Bone marrow (tissue), 2 donors: ENCODE measurements around the gene BPIFB4.
"Not testable (repeated sequence)": the region's sequence is repeated elsewhere in the genome, so short reads cannot be mapped to it uniquely, and the experiment has no call there.

Experiments
- DNase-seq, 2 donors: peaks; one replicate each; lab custom pipeline; 2025; lab: John Stamatoyannopoulos, UW

The BPIFB4 gene

GRCh38 chr20:33086052-33086722 lies 6.7 kb downstream of the BPIFB4 start:
- DNase-seq: no peak

DNA sequence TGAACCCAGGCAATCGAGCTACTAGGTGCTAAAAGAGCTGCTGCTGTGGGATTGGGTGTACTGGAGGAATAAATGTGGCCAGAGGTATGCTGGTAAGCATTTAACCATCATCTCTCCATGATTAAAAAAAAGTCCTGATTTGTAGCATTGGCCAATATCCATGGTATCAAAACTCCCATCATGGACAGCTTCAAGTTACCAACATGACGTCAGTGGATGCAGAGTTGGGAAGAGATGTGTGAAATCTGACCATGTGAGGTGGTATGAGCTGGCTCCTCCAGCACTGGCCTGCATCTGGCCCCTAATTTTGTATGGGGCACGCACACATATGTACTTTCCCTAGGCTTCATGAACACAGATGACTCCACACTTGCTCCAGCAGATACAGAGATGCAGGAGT lies 11.7 kb downstream of the BPIFB4 start:
- no peak for DNase-seq

GRCh38 chr20:33091693-33092092 lies 12.2 kb downstream of the BPIFB4 start:
- DNase-seq: no peak

- DNase-seq: no peak
These were observed 12.9 kb downstream of the BPIFB4 start for GRCh38 chr20:33092361-33092760.

- DNase-seq: no peak
These were observed 13.6 kb downstream of the BPIFB4 start for GRCh38 chr20:33093074-33093473.

DNA sequence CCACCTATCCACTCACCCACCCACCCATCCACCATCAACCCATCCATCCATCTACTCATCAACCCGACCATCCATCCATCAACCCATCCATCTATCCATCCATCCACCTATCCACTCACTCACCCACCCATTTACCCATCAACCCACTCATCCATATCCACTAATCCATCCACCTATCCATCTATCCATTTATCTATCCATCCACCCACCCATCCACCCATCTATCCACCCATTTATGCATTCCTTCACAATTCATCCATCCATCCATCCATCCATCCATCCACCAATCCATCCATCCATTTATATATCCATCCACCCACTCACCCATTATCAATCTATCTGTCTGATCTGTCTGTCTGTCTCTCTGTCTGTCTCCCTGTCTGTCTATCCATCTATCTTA lies 14.1 kb downstream of the BPIFB4 start:
- no peak for DNase-seq

DNA sequence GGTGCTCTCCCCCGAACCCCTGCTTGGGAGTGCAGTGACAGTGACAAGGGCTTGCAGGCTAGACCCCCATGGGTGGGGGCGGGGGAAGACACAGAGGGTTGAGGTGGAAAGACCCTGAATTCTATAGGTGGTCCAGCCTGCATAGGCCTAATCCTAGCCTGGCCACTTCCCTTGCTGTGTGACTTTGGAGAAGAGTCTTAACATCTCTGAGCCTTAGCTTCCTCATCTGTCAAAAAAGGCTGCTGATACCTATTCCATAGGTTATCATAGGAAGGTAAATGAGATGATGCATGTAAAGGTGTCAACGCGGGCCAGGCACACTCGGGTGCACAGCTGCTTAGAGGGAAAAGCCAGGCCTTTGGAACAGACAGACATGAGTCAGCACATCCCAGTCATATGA lies 15.8 kb downstream of the BPIFB4 start:
- no peak for DNase-seq

DNA sequence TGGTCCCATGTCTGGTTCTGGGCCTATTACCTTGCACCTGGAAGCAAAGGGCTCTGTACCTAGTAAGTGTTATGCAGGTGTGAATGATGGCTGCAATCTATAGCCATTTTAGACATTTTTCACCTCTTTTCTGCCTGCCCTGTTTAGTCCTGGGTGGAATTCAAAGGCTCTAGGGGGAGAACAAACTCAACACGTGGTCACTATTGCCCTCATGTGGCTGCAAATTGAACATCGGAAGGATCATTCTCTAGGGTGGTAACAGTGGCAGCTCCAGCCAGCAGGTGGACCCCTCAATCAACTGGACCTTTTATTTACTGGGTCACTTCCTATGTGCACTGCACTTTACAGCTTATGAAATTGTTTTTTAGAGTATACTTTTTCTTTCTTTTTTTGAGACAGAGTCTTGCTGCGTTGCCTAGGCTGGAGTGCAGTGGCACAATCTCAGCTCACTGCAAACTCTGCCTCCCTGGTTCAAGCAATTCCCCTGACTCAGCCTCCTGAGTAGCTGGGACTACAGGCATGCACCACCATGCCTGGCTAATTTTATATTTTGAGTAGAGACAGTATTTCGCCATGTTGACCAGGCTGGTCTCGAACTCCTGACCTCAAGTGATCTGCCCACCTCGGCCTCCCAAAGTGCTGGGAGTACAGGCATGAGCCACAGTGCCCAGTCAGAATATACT lies 16.6 kb downstream of the BPIFB4 start:
- DNase-seq: peak in 1 of 2 donors; percentile 17

GRCh38 chr20:33097001-33097400 lies 17.6 kb downstream of the BPIFB4 start:
- DNase-seq: no peak

DNA sequence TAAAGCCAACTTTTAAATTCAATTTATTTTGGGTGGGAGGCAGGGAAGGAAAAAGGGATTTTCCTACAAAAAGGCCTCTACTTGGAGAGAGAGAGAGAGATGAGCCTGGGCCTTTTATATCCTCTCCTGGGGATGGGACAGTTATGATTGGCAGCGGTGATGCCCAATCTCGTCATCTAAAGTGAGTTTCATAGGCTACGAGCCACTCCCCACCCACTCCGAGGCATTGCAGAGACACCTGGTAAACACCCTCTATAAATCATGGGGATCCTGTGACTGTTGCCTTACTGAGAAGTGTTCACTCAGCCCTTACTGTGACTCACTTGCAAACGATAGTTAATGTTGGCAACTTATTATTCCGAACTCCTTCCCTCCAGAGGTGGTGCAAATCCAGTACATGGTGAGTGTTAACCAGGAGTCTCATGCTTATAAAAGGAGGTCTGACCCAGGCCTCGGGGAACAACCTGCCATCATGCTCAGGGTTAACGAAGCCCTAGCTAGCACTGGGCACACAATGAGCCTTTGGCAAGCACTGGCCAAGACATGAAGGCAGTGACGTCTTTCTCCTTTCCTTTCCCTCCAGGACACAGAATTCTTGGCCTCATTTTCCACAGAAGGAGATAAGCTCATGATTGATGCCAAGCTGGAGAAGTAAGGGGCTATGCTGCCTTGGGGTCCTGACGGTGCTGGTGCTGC lies 20.5 kb downstream of the BPIFB4 start:
- no peak for DNase-seq

DNA sequence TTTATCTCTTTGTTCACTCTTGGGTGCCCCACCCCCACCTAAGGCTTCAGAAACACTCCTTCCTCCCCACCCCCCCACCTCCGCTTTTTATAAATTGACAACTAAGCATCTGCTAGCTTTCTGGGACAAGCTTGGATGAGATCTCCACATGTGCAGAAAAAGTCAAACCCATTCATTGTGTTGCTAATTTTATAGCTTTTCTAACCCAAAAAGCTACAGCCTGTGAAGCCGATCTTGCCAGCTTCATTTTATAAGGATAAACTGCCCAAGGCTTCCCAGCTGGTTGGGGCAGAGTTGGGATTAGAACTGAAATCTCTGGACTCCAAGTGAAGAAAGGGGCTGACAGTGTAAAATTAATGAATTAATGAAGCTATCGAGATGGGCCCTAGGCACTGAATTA lies 24.1 kb downstream of the BPIFB4 start:
- no peak for DNase-seq

DNA sequence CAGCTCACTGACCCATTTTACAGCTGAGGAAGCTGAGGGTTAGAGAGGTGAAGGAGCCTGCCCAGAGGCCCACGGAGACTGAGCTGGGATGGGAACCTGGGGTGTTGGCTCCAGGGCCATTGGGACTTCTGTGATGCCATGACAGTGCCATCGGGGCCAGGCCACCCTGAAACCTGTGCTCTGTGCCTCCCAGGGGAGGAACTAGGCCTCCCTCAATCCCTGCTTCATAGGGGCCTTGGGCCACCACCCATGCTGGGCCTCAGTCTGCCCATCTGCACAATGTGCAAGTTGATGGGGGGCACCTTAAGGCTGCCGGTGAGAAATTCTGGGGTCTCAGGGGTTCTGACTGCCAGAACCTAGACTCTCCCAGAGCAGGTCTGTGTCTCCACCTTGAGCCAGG lies 24.9 kb downstream of the BPIFB4 start:
- DNase-seq: no peak

DNA sequence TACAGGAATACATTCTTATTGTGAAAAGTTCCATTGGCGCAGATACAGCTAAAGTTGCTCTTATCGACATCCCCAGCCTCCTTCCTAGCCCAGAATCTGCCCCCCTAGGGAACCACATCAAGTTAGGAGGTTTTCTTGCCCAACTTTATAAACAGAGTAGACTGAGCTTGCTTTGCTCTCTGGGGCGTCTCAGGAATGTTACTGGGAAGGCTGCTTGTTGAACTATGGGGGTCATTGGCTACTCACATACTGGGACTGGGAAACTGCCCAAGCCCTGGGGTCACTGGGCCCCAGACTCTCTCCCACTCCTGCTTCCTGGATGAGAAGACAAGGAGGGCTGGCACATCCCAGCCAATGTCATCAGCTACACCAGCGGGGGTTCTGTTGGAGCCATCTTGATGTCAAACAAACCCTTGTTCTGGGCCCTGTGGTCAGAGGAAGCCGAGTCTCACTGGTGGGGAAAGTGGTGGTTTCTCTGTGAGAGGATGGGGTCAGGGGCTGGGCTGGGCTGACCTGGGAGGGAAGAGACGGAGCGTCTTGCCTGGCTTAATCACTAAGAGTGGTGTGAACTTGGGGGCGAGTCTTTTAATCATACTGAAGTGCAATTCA lies 26.0 kb downstream of the BPIFB4 start:
- no peak for DNase-seq

GRCh38 chr20:33106058-33106620 lies 26.7 kb downstream of the BPIFB4 start:
- not testable (repeated sequence) for DNase-seq

- no peak for DNase-seq
These were observed 29.2 kb downstream of the BPIFB4 start for GRCh38 chr20:33108661-33109060.

DNA sequence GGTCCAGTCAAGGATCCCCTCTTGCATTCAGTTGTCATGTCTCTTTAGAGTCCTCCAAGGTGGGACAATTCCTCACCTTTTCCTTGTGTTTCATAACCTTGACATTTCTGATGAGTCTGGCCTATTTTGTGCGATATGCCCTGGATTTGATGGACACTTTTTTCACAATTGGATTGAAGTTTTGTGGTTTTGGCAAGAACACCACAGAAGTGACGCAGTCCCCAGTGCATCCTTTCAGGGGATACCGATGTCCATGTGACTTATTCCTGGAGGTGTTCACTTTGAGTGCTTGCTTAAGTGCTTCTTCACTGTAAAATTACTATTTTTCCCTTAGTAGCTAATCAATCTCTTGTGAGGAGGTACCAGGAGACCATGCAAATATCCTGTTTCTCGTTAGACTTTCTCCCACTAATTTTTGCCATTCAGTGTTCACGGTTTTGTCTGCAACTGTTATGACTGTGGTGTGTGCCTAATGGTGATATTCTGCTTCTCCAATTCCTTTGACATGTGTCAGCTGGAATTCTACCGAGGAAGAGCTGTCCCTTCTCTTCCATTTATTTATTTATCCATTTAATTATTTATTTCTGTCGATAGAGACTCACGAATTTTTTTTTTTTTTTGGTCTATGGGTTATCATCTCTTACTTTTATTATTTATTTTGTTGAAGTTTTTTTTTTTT lies 30.8 kb downstream of the BPIFB4 start:
- DNase-seq: no peak

GRCh38 chr20:33111306-33111705 lies 31.9 kb downstream of the BPIFB4 start:
- no peak for DNase-seq

DNA sequence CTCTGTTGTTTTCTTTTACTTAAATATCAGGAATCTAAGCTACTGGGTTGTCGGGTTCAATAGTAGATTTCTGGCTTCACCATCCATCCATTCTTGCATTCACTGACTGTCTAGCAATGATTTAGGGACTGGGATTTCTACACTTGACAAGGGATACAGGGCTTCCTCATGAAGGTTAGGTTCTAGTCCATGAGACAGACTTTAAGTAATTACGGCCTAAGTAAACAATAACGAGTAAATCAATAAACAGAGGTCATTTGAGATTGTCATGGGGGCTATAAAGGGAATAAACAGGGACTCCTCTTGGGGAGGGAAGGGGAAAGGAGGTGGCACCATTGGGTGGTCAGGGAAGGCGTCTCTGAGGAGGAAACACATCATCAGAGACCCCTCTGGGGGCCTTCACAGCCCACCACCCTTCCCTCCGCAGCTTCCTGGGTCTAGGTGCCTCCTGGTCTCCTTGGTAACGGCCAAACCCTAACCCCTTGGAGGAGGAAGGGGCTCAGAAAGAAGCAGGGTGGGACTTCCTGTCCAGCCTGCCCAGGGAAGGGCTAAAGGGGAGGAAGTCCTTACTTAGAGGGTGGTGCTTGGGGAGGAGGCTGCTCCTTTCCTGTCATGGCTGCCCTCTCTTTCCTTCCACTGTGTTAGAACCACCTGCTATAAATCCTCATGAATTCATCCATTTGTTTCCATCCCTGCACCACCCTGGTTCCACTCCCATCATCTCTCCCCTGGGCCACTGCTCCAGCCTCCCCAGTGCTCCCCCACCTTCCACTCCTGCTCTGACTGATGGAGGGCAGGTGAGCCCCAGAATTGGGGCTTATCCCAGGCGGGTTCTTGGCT lies 33.3 kb downstream of the BPIFB4 start:
- DNase-seq: no peak

- DNase-seq: no peak
These were observed 34.0 kb downstream of the BPIFB4 start for GRCh38 chr20:33113387-33113908.

GRCh38 chr20:33115501-33115900 lies 36.1 kb downstream of the BPIFB4 start:
- DNase-seq: not testable (repeated sequence)
